ENCODE results near the gene TNFRSF9.
"Not testable (repeated sequence)": the region's sequence is repeated elsewhere in the genome, so short reads cannot be mapped to it uniquely, and the experiment has no call there.

The TNFRSF9 gene

DNA sequence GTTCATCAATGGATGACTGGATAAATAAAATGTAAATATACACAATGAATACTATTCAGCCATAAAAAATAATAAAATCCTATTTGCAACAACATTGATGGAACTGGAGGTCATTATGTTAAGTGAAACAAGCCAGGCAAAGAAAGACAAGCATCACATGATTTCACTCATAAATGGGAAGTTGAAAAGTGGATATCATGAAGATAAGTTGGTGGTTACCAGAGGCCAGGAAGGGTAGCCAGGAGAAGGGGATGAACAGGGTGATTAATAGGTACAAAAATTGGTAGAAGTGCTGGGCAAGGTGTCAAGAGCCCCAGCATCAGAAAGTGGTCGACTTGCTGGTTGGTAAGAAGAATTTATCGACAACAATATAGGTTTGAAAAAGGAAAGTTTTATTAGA lies 19.5 kb upstream of the TNFRSF9 start:
- no peak for DNase-seq

DNA sequence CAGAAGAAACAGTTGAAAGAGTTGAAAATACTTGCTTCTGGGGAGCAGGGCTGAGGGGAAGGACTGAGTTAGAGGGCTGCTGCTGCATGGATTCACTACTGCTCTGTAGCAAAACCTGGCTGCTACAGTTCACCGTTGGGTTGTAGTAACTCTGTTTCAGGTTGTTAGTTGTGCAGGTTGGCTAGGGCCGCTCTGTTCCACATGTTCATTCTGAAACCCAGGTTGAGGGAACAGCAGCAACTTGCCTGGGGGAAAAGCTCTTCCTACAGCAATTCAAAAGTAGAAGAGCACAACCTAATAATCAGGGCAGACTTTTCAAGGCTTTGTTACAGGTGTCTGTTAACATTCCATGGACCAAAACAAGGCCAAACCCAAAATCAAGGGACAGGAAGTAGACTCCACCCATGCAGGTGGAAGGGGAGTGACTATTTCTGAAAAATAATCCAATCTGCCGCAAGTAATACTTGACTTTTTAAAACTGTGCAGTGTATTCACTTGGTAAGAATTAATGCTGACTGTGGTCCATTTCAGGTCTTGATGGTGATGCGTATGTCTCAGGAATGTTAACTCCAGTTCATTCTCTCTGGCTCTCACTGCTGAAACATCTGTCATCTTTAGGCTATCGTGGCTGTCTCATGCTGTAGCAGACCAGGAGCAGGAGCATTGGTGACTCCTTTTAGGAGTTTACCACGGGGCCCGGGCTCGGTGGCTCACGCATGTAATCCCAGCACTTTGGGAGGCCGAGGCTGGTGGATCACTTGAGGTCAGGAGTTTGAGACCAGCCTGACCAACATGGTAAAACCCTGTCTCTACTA lies 15.8 kb upstream of the TNFRSF9 start:
- DNase-seq, result no peak

DNA sequence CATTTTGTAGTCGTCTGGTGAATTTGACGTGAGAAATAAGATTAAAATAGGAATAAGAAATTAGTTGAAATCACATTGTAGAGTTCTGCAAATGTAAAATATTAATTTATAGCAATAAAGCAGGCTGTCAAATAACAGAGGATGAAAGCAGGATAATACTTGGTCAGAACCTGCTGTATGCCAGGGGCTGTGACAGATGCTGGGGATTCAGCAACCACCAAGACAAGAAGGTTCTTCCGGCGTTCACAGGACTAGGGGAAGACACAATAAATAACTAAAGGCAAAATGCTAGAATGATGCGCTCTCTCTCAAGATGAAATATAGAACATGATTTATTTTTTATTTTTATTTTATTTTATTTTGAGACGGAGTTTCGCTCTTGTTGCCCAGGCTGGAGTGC lies 14.0 kb upstream of the TNFRSF9 start:
- DNase-seq, result peak; percentile 21

DNA sequence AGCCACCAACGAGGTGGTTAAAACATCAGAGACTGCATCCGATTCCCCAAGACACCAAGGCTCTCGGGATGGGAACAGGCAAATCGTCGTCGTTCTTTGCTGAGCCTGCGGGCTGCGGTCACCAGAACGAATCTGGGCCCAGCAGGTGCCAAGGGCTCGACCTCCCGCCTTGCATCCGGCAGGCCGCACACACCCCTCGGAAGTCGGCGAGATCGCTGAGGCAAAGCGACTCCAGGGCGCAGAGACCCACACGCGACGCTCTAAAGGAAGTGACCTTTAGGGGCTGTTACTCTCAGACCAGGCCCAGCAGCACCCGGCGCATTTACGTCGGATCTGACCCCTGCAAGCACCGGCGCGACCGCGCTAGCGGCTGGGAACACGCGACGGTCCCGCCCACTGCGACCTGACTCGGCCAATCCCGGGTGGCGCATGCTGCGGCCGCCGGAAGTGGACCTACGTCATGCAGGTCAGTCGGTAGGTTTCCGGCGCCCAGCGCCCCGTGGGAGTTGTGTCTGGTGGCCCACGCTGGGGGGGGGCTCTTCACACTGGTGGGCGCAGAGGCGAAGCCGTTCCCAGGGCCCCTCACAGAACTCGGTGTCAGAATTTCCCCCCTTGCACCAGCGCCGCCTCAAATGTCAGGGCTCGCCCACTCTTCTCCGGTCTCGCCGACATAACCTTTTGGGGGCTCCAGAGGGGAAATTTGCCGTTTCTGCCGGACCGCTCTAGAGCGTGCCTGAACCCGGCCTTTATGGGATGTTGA lies 13.4 kb upstream of the TNFRSF9 start:
- DNase-seq, result peak; percentile 97

DNA sequence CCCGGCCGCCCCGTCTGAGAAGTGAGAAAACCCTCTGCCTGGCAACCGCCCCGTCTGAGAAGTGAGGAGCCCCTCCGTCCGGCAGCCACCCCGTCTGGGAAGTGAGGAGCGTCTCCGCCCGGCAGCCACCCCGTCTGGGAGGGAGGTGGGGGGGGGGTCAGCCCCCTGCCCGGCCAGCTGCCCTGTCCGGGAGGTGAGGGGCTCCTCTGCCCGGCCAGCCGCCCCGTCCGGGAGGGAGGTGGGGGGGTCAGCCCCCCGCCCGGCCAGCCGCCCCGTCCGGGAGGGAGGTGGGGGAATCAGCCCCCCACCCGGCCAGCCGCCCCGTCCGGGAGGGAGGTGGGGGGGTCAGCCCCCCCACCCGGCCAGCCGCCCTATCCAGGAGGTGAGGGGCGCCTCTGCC lies 12.2 kb upstream of the TNFRSF9 start:
- DNase-seq, result not testable (repeated sequence)

DNA sequence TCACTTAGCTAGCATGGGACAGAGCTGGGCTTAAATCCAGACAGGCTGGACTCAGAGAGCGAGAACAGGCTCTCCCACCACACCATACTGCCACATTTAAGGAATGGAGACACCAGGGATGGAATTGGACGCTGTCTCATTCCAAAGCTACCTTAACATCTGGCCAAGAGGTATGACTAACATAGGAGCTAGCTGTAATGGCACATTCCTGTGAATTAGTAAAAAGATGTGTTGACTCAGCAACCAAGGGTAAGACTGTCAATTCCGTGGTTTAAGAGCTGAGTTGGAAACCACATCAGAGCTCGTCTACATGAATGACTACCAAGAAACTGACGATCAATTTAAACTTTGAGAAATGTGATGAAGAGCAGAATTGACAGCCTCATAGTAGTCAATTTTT lies 8.3 kb upstream of the TNFRSF9 start:
- peak; percentile 43 for DNase-seq

DNA sequence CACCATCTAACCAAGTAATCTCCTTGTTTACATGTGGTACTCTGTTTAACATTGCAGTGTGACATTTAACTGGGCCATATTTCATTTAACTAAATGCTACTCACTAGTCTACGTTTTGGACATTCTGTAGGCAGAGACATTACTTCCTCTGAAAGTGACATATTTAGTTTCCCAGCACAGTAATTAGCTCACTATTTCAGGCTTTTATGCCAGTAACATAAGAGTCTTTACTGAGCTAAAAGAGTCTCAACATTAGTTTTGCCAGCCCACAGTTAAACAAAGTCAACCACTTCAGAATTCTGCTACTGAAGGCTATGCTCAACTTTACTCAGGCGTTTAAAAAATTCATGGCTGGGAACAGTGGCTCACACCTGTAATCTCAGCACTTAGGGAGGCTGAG lies 2.6 kb upstream of the TNFRSF9 start:
- DNase-seq, result no peak

DNA sequence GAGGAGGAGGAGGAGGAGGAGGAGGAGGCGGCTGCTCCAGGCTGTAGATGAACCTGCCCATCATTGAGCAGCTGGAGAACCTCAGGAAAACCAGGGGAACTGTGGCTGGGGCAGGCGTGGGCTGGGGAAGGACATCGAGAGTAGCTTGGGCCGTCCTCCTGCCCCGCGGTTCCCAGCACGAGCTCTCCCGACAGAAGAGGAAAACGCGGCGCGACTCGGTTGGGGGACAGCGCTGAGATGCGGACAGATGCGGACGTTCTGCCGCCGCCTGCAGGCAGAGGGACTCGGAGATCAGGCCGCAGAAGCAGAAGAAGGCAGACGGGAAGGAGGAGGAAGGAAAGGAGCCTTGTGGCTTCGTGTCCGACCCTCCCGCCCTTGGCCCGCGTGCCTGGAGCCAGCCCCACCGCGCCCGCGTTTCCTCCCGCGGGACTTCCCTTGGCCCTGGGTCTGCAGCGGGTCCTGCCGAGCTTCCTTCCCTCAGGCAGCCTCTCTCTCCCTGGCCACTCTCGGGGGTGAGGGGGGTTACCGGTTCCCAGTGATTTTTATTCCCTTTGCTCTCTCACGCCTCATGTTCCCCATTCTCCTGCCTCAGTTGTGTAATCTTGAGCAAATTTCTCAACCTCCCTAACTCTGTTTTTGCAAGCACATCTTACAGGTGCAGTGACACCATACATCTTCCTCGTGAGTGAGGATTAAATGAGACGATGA lies 1.7 kb upstream of the TNFRSF9 start:
- DNase-seq, result peak; percentile 68

DNA sequence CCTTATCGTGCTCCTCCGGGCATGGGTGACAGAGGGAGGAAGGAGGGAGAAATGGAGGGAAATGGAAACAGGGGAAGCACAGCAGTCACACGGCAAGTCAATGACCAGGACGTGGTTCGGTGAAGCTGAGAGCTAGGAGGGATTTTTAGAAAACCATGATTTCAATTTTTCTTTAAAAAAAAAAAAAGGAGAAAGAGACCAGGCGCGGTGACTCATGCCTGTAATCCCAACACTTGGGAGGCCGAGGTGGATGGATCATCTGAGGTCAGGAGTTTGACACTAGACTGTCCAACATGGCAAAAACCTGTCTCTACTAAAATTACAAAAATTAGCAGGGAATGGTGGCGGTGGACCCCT lies 776 bp upstream of the TNFRSF9 start:
- DNase-seq, result no peak

DNA sequence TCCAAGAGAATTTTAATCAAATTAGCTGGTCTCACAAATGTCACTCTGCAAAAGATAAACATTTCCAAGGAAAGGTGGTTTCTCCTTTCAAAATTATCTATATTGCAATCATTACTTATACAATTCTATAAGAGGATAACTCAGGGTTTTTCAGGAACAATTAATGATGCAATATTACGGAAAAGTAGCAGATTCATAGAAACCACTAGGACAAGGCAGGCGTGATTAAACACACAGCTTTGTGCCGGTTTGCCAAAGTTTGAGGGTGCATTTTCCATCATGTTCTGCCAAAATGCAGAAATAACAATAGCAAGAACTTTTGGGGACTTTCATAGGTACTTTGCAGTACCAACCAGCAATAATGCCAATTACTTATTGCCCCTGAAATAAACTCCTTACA lies 605 bp downstream of the TNFRSF9 start:
- DNase-seq, result no peak

DNA sequence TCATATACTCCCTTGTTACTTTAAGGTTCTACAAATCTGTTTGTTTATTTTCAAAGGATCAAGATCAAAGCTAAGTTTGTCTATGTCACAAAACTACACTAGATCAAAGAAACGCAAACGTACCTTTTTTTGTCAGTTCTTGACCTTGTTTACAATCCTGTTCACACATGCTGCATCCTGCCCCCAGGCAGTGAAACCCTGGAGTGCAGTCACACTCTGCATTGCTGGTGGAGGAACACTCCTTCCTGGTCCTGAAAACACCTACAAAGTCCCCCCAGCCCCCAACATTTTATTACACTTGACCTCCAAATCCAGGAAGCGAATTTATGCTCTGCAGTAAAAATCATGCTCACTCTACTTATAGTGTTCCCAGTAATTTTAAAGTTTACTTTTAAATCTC lies 2.6 kb downstream of the TNFRSF9 start:
- DNase-seq, result no peak

DNA sequence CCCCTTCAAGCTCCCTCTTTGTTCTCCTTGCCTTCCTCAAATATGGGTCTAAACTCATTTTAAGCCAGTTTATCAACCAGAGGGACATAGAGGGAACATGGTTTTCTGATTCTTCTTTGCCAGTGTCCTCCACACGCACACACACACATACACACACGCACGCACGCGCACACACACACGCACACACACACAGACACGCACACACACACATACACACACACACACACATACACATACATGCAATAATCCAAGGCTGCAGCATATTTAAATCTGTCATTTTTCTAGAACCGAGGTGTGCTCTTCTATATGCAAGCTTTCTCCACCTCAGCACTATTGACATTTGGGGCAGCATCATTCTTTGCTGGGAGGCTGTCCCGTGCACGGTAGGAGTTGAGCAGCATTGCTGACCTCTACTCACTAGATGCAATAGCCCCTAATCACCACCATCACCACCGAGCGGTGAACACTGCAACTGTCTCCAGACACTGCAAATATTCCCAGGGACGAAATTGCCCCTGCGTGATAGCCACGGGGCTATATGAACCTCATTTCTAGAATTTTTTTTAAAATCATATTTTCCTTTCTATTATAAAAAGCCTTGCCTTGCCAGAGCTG lies 8.0 kb downstream of the TNFRSF9 start:
- no peak for DNase-seq

DNA sequence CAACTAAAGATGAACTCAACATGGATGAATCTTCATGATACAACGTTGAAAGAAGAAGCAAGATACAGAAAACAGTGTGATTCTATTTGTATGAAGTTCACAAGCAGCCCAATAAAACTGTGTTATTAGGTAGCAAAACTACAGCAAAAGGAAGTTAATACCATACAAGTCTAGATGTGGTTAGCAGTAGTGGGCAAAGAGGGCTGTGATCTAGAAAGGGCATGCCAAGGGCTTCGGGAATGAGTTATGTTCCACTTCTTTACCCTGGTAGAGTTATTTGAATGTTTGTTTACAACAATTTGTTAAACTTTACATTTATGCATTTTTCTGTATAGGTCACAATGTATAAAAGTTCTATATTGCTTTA lies 9.2 kb downstream of the TNFRSF9 start:
- DNase-seq, result no peak

DNA sequence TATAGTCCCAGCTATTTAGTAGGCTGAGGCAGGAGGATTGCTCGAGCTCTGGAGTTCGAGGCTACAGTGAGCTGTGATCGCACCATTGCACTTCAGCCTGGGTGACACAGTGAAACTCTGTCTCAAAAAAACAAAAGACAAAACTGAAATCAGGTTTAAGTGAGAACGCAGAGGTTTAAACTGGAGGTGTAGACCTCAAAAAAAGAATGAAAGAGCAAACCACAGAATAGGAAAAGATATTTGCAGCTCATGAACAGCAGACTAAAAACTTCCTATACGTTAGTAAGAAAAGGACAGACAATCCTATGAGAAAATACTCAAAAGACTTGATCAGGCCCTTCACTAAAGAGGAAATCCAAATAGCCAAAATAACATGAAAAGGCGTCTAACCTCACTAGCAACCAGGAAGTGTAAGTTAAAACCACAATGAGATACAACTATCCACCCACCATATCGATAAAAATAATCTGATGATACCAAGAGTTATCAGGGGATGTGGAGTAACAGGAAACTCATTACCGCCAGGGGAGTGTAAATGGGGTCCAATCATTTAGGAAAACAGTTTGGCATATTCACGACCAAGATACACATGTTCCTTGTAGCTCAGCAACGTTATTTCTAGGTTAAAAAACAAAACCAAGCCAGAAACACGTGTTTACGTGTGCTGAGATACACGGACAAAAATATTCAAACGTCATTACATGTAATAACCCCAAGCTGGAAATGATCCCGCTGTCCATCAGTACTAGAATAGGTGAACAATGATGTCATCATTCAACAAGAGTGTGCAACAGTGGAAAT lies 9.8 kb downstream of the TNFRSF9 start:
- DNase-seq, result no peak

DNA sequence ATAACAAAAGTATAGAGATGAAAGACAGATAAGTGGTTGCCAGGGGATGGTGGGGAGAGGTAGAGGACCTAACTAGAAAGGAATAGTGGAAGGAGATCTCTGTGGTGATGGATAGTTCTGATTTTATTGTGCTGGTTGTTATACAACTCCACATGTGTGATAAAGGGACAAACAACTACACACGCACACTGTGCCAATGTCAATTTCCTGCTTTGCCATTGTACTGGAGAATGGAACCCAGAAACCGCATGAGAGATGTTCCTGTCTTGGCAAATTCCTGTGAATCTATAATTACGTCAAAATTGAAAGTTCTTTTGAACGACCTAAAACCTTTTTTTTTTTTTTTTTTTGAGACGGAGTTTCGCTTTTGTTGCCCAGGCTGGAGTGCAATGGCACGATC lies 11.0 kb downstream of the TNFRSF9 start:
- peak; percentile 20 for DNase-seq

DNA sequence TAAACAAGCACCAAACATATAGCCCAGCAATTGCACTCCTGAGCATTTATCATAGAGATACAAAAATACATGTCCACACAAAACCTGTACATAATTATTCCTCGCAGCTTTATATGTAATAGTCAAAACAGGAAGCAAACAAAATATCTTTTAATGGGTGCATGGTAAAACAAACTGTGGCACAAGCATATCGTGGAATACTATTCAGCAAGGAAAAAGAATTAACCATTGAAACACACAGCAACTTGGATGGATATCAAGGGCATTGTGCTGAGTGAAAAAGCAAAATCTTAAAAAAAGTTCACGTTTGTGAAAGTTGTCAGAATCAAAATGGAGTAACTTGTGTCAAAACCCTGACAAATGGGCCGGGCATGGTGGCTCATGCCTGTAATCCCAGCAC lies 12.4 kb downstream of the TNFRSF9 start:
- no peak for DNase-seq

DNA sequence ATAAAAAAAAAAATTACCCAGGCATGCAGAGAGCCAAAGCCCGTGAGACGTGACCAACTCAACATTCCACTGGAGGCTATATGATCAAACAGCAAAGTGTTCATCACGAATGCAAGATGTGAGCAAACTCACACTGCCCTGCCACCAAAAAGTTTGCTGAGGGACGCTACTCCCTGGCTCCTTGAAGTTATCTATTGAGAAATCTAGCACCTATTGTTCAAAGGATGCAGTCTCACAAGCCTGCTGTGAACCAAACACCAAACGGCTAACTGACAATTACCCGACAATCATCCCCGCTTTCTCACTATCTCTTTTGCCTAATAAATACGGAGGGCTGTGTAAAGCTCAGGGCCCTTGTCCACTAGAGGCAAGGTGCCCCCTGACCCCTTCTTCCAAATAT lies 13.6 kb downstream of the TNFRSF9 start:
- DNase-seq, result not testable (repeated sequence)

DNA sequence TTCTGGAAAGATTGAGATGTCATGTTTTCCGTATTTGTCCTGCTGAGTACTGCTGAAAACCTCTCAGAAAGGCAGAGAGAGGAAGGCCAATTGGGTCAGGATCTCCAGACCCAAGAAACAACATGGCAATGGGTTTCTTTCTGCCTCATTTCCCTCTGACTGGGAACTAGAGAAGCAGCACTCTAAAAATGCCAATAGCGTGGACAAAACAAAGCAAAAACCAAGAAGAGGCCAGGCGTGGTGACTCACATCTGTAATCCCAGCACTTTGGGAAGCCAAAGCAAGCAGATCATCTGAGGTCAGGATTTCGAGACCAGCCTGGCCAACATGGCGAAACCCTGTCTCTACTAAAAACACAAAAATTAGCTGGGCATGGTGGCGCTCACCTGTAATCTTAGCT lies 18.3 kb downstream of the TNFRSF9 start:
- DNase-seq, result no peak

DNA sequence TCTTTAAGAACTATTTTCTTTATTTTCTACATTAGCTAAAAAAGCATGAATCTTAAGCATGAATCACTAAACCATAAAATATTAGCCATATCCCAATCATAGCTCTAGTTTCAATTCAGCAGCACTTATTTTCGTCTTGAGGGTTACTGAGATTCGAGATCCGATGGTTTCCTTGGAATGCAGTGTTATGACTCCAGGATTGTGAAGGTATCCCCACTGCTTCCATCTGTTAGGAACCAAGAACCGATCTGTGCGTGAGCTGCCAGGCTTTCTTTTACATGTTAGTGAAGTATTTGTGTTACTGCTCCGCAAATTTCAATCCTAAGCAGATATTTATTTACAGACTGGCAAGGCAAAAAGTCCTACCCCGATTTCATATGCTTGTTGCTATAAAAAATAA lies 18.8 kb downstream of the TNFRSF9 start:
- no peak for DNase-seq

DNA sequence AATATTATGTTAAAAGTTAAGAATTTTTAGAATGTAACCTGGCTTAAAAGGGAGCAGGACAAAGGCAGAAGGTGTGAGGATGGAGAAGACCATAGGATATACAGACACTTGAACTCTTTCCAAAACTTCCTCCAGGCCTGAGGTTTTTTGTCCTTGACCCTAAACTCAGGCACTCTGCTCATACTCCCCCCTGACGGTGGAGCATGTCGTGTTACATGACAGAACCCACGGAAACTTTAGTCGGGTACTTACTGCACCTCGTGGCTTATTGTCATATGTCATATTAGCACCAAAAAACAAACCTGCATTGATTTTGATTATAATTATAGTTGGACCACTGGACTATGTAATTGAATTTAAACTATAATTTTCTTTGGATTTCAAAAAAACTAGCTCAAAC lies 20.8 kb downstream of the TNFRSF9 start:
- no peak for DNase-seq

DNA sequence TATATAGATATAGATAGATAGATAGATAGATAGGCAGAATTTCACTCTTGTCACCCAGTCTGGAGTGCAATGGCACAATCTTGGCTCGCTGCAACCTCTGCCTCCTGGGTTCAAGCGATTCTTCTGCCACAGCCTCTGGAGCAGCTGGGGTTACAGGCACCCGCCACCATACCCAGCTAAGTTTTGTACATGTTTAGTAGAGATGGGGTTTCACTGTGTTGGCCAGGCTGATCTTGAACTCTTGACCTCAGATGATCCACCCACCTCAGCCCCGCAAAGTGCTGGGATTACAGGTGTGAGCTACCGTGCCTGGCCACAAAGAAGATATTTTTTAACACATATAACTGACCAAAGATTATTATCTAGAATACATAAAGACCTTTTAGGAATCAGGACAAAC lies 22.7 kb downstream of the TNFRSF9 start:
- not testable (repeated sequence) for DNase-seq

DNA sequence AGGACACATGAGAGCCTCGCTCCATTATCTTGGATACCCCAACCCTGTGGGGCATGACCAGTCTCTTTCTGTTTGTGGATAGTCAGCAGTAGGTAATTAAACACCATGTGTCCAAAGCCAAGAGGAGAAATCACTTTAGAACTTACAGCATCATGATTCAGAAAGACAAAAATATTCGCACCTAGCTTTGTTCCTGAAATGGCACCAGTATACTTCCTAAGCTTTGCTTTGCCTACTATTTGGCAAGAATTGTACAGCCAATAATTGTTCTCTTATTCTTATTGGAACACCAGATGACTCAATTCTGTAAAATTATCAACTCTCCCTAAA lies 24.2 kb downstream of the TNFRSF9 start:
- no peak for DNase-seq
